ENCODE data around the gene PSMG3. TPM values are rescaled to one million over a fixed set of nuclear protein-coding genes. Genes with fewer than 3 reads are reported as not detected.
"Not testable (repeated sequence)": the region's sequence is repeated elsewhere in the genome, so short reads cannot be mapped to it uniquely, and the experiment has no call there.

Gene PSMG3
- polyA plus RNA-seq, 1 donor (not counting 4 experiments of a cell fraction or from before 2014, with no cell fraction given) = 49.6 TPM

- H3K4me2 ChIP-seq (ENCODE audit: control insufficient read depth, extremely low read depth, insufficient read depth, low read depth, low read length) = no peak overlapping the region
- DNase-seq (ENCODE audit: low read depth, low spot score) = no peak
- H3K4me1 ChIP-seq (ENCODE audit: control insufficient read depth, extremely low read depth, insufficient read depth, low read length) = no peaks in the 10 kb centered on the region
- H2AFZ ChIP-seq (ENCODE audit: control insufficient read depth, low read length) = no peak overlapping the region
- no peaks in the 10 kb centered on the region for H4K20me1 ChIP-seq (ENCODE audit: control insufficient read depth, extremely low read depth, insufficient read depth, low read length)
- TF ChIP-seq EZH2 (IDR thresholded peaks at IDR 0.05; ENCODE audit: low read length) = no peak
- no peak for TF ChIP-seq CTCF (optimal IDR thresholded peaks at IDR 0.05 in 1 of 3, IDR thresholded peaks at IDR 0.05 in 1 of 3, conservative IDR thresholded peaks at IDR 0.05 in 1 of 3; ENCODE audit: extremely low read depth in 1 of 3, insufficient read depth in 2 of 3, low read length in 3 of 3)
- no peak overlapping the region for H3K9ac ChIP-seq (ENCODE audit: control insufficient read depth, extremely low read depth, insufficient read depth, low read length)
- H3K27me3 ChIP-seq (ENCODE audit: control insufficient read depth, extremely low read depth, insufficient read depth, low read length) = no peaks in the 10 kb centered on the region
- dilution Hi-C loops (cut with MboI; ENCODE audit: extremely low pct_ligation_motif_present, low sequenced_read_pairs) = no loop called here
- FAIRE-seq = no peak
- H3K36me3 ChIP-seq (ENCODE audit: control insufficient read depth in 2 of 2, extremely low read depth in 1 of 2, insufficient read depth in 2 of 2, low read length in 2 of 2) = no peaks in the 10 kb centered on the region
- H3K9me3 ChIP-seq (ENCODE audit: control insufficient read depth, low read depth, low read length) = no peaks in the 10 kb centered on the region
- no peak overlapping the region for H3K4me3 ChIP-seq (ENCODE audit: control insufficient read depth in 2 of 3, extremely low read depth in 1 of 3, insufficient read depth in 2 of 3, low read depth in 1 of 3, low read length in 3 of 3)
- H3K9me1 ChIP-seq (ENCODE audit: control insufficient read depth, extremely low read depth, insufficient read depth, low read length) = no peaks in the 10 kb centered on the region
- no peaks in the 10 kb centered on the region for H3K79me2 ChIP-seq (ENCODE audit: control insufficient read depth, insufficient read depth, low read length)
- no peak overlapping the region for H3K27ac ChIP-seq (ENCODE audit: control insufficient read depth, insufficient read depth, low read length)
Observed at GRCh38 chr7:1520539-1521234, 49.1 kb downstream of the PSMG3 start.

GRCh38 chr7:1519322-1519922 lies 50.4 kb downstream of the PSMG3 start:
- dilution Hi-C loops (cut with MboI; ENCODE audit: extremely low pct_ligation_motif_present, low sequenced_read_pairs); DNase-seq (ENCODE audit: low read depth, low spot score); H4K20me1 ChIP-seq (ENCODE audit: control insufficient read depth, extremely low read depth, insufficient read depth, low read length); H3K4me2 ChIP-seq (ENCODE audit: control insufficient read depth, extremely low read depth, insufficient read depth, low read depth, low read length); H3K4me1 ChIP-seq (ENCODE audit: control insufficient read depth, extremely low read depth, insufficient read depth, low read length); H2AFZ ChIP-seq (ENCODE audit: control insufficient read depth, low read length); H3K9ac ChIP-seq (ENCODE audit: control insufficient read depth, extremely low read depth, insufficient read depth, low read length); H3K36me3 ChIP-seq (ENCODE audit: control insufficient read depth in 2 of 2, extremely low read depth in 1 of 2, insufficient read depth in 2 of 2, low read length in 2 of 2); FAIRE-seq; H3K79me2 ChIP-seq (ENCODE audit: control insufficient read depth, insufficient read depth, low read length); H3K9me1 ChIP-seq (ENCODE audit: control insufficient read depth, extremely low read depth, insufficient read depth, low read length); H3K9me3 ChIP-seq (ENCODE audit: control insufficient read depth, low read depth, low read length); H3K27ac ChIP-seq (ENCODE audit: control insufficient read depth, insufficient read depth, low read length); H3K4me3 ChIP-seq (ENCODE audit: control insufficient read depth in 2 of 3, extremely low read depth in 1 of 3, insufficient read depth in 2 of 3, low read depth in 1 of 3, low read length in 3 of 3); H3K27me3 ChIP-seq (ENCODE audit: control insufficient read depth, extremely low read depth, insufficient read depth, low read length): not testable (repeated sequence)

Other genes with a start within 250 kb of the PSMG3 start
- gene MICALL2, start 110.6 kb downstream of the PSMG3 start, polyA plus RNA-seq = 10.4 to 24.5 TPM (median 11.7 TPM) in 3 replicates
- 10.6 to 18.0 TPM (median 14.3 TPM) in 3 replicates for gene INTS1, start 65.6 kb downstream of the PSMG3 start, polyA plus RNA-seq
- gene MAFK, start 39.3 kb downstream of the PSMG3 start, polyA plus RNA-seq = 3.8 to 5.9 TPM (median 5.2 TPM) in 3 replicates
- gene TMEM184A, start 13.8 kb downstream of the PSMG3 start, polyA plus RNA-seq = 1.6 to 15.6 TPM (median 2.9 TPM) in 3 replicates
- gene ELFN1, start 100.2 kb upstream of the PSMG3 start, polyA plus RNA-seq = 0.03 to 0.36 TPM in 2 of 3 replicates, not detected in the other